Activated CD8-positive, alpha-beta memory T cell treated with anti-CD3 and anti-CD28 coated beads, Interleukin-2, amount 50 U/mL, for 24 hours (primary cell): Measurements from ENCODE around the gene BAHD1.
A peak's percentile ranks its signal among the peaks of the same experiment; 100 is the strongest.

ENCODE experiments used
- DNase-seq: peaks from one replicate; pipeline ENCODE4 v3.0.0-alpha.2; 2020; ENCODE audit errors: extremely low read depth

The BAHD1 gene

DNA sequence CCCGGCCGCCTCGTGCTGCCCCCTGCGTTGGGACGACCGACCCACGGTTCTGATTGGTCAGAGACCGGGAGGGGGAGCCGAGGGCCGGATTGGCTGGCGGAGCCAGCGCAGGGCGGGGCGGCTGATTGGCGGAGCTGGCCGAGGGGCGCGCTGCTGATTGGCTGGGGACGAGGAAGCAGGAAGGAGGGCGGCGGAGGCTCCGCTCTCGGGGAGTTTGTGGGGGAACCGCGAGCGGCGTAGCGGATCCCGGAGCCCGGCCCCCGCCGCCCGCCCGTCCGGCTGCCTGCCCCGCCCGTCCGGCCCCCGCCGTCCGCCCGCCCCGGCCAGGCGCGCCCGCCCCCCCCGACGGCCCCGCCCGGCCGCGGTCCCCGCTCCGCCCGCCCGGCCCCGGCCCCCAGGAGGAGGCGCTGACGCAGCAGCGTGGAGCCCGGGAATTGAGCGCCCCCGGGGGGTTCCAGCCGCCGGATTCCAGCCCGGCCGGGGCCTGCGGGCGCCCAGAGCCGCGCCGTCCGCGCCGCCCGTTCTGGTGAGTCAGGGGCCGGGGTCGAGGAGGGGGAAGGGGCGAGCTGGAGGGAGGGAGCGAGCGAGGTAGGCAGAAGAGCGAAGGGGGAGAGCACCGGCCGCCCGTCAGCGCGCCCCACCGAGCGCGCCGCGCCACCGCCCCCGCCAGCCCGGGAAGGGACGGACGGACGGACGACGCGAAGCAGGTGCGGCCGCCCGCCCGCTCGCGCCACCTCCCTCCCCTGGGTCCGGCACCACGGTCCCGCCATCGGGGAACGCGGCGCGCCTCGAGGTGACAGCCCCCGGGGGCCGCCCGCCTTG is at the start of gene BAHD1:
Gene BAHD1 (plus strand): TSS at position 211 of the 822 bp plus-strand sequence. CDS start 17,512 bp downstream, outside the sequence.
- DNase-seq: peak; percentile 93

DNA sequence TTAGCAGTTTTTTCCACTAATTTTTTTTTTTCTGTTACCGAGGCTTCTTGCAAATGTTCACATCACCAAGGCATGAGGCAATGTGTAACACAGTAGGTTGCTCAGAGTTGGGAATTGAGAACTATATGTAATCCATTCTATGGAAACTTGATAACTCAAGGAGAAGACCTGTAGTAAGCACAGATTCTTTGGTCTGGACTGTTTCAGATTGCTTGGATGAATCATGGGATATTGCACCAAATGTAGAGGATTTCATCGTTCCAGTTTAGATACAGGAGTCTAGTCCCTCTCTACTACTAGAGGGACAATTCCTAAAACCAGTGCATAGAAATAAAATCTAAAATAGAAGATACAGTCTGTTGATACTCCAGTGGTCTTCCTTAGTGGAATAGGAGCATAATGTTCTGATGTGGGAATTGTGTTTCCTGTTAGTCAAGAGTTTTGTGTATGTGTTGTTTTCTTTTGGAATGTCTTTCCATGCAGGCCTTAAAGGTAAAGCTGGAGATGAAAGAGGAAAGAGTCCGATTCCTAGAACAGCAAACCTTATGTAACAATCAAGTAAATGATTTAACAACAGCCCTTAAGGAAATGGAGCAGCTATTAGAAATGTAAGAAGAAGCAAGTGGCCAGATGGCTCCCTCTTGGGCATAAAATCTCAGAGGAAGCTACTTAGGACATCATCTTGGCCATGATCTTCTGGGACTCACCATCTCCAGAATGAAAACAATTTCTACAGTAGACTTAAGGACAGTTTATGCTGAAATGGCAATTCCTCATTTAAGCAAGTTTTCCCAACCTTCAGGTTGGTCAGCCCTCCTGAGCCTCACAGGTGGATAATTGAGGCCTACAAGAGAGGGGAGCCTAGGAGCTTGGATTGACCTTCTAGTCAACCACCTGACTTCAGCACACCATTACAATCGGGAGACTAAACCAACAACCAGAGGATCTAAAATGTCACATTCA is 47.5 kb upstream of the BAHD1 start:
- no peak for DNase-seq

DNA sequence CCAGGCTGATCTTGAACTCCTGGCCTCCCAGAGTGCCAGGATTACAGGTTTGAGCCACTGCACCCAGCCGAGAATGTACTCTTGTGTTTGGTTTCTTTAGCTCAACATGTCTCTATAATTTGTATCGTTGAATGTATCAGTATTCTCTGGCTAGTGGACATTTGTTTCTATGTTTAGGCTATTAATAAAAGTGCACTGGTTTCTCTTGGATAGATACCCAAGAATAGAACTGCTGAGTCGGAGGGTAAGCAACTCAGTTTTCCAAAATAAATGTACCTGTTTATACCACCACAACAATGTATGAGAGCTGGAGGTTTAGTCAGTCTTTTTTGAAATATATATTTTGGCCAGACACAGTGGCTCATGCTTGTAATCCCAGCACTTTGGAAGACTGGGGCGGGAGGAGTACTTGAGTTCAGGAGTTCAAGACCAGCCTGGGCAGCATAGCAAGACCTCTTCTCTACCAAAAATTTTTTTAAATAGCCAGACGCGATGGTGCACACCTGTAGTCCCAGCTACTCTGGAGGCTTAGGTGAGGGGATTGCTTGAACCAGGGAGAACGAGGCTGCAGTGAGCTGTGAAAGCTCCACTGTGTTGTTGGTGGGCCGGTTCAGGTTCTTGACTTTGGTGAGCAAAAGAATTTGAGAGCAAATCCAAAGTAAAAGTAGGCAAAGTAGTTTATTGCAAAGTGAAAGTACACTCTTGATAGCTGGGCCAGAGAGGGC is 42.9 kb upstream of the BAHD1 start:
- no peak for DNase-seq

DNA sequence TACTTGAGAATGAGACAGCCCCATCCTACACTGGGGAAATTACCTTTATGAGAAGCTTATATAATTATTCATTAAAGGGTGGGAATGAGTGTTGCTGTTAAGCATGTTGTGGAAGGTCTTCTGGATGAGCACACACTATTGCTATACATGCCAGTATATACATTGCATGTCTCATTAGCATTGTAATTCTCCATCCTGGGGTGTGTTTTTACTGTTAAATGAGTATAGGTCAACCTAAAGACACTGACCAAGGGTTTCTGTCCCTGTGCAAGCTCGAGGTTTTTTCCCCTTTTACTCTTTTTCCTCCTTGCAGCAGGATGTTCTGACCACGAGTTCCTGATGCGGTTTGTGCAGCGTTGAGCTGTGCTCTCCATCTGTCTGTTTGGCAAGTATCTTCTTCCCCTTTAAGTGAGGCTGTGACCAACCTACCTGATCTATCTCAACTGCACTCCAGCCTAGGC is 42.3 kb upstream of the BAHD1 start:
- no peak for DNase-seq

DNA sequence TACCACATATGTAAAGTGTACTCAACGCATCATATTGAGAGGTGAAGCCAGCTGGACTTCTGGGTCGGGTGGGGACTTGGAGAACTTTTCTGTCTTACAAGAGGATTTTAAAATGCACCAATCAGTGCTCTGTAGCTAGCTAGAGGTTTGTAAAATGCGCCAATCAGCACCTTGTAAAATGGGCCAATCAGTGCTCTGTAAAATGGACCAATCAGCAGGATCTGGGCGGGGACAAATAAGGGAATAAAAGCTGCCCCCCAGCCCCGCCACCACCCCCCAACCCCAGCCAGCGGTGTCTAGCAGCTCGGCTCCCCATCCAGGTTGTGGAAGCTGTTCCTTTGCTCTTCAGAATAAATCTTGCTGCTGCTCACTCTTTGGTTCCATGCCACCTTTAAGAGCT is 41.4 kb upstream of the BAHD1 start:
- DNase-seq: no peak

DNA sequence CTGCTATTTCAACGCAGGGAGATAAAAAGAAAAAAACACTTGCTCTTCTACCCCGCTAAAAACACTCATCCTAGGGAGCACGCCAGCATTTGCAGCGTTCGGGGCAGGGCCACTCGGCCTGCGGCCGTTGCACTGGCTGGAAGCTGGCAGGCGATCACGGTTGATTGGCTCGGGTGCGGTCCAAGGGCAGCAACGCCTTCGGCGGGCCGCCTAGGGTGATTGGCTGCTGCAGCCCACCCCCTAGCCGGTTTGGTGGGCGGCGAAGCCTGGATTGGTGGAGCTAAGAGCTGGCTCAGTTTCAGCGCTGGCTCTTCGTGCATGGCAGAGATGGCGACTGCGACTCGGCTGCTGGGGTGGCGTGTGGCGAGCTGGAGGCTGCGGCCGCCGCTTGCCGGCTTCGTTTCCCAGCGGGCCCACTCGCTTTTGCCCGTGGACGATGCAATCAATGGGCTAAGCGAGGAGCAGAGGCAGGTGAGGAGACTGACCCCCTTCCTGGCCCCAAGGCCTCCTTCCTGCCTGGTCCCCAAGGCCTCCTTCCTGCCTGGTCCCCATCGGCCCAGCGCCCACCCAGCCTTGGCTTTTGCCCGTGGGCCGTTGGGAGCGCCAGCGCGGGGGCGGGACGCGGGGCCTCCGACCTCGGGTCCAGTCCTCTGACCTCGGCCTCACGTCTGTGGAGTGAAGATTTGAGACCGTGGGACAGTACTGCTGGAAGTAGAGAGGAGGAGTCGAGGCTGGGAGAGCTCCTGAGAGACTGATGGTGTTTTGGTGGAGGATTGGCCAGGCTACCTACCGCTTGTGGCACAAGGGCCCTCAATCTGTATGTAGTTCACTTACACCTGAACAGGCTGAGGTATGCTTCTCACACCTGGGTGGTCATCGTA is 35.0 kb upstream of the BAHD1 start, which contains the start of gene IVD:
Gene IVD (plus strand): TSS at position 295 of the 881 bp plus-strand sequence. CDS start 33 bp downstream, at position 328.
- peak; percentile 90 for DNase-seq

DNA sequence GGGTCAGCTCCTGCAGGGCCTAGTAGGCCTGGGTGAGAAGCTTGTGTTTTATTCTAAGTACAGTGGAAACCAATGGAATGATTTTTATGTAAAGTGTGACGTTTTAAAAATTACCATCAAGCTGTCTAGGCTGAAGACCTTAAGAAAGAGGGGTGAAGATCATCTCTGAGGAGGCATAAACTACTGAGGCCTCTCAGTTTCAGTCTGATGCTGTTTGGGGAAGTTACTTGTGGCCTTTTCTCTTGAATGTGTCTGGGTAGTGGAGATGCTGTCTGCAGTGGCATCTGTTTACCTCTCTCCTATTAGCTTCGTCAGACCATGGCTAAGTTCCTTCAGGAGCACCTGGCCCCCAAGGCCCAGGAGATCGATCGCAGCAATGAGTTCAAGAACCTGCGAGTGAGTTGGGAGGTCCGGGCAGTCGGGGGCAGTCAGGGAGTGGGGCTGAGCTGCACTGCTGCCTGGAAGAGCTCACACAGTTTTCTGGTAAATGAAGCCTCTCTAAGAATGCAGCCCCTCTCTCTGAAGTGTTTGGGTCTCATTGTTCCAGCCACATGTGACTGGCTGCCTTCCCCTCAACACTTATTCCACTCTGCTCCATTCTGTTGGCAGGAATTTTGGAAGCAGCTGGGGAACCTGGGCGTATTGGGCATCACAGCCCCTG is 33.3 kb upstream of the BAHD1 start:
- no peak for DNase-seq

DNA sequence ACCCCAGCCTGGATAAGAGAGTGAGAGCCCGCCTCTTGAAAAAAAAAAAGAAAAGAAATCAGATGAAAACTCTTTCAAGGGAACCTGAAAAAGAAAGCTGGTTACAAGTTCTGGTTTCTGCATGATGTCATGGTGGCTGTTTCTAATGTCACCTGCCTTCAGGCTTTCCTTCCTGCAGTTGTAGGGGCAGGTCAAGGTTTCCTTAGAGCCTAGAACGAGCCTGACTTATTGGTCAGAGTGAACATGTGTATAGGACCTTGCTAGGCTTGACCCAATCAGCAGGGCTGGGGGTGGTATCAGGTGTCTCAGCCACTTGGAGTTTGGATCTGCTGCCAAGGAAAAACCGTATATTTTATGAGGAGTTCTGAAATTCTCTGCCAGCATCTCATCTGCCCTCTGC is 31.4 kb upstream of the BAHD1 start:
- DNase-seq: no peak

DNA sequence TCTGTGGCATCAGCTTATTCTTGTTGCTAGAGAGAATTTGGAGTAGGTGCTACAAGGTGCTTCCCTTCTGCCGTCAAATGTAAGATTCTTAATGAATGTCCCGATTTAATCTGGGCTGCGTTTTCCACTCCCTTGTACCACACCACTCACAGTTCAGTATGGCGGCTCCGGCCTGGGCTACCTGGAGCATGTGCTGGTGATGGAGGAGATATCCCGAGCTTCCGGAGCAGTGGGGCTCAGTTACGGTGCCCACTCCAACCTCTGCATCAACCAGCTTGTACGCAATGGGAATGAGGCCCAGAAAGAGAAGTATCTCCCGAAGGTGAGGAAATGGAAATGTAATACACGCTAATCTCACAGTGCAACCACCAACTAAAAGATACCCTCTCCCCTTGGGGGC is 30.3 kb upstream of the BAHD1 start:
- DNase-seq: no peak

DNA sequence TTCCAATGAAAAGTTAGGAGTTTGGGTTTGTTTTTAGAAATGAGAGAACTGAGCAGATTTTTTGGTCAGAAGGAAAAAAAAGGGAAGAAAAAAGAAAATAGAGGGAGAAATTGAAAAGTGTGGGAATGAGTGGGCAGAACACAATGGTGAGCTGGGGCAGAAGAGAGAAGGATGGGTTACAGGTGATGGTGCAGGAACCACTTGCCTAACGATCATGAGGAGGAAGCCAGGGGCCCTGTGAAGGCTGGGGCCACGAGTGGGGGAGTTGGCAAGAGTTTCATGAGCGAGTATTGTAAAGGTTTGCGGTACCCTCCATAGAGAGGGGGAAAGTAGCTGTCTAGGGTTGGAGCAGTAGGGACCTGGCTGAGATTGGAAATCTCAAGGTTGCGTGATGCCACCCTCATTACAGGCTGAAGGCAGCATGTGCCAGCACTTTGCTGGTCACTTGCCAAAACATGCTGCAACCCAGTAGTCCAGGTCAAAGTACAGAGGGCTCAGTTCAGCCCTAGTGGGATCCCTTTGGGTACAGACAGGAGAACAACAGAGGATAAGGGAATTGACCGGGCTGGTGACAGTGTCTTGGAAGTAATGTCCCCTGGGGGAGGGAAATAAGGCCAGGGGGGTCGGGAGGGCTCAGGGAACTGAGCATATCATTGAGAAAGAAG is 28.5 kb upstream of the BAHD1 start:
- no peak for DNase-seq

DNA sequence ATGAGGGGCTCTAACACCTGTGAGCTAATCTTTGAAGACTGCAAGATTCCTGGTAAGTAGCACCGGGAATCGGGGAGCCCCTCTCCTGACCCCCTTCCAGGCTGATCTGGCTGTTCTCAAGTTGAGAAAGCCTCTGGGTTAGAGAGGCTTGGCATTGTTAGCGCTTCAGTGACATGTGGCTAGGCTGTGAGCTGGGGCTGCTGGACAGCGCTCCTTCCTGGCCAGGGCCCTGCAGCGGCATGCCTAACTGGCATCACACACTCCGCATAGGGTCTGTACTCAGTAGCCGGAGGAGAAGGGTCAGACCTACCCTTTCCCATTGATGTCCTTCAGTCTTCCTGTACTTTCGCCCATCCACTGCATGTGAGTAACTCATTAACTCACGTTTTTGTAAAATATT is 27.7 kb upstream of the BAHD1 start:
- DNase-seq: no peak

DNA sequence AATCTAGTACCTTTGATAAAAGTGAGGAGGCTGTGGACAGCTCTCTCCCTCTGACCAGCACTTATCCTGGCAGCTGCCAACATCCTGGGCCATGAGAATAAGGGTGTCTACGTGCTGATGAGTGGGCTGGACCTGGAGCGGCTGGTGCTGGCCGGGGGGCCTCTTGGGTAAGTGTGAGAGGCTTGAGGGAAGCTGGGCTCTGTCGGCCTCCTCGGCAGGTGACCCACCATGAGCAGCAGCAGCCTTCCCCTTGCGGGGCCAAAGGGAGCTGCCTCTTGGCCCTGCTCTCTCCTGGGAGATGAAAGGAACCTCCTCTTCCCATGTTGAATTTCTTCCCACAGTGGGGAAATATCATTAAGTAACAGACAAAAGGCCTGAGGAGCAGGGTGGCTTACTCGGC is 25.9 kb upstream of the BAHD1 start:
- DNase-seq: no peak

DNA sequence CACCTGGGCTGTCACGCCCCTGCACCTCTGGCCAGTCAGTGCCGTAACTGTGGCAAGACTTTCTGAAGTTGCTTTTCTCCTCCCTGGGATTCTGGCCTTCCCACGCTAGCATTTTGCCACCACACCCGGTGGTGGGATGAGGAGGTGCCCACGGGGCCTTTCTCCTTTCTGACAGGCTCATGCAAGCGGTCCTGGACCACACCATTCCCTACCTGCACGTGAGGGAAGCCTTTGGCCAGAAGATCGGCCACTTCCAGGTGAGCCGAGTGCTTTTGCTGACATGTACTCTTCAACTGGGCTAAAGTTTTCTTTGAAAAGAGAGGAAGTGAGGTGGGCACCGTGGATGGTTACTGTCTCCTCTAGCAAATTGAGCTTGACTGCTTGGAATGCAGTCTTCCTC is 25.5 kb upstream of the BAHD1 start:
- DNase-seq: no peak

DNA sequence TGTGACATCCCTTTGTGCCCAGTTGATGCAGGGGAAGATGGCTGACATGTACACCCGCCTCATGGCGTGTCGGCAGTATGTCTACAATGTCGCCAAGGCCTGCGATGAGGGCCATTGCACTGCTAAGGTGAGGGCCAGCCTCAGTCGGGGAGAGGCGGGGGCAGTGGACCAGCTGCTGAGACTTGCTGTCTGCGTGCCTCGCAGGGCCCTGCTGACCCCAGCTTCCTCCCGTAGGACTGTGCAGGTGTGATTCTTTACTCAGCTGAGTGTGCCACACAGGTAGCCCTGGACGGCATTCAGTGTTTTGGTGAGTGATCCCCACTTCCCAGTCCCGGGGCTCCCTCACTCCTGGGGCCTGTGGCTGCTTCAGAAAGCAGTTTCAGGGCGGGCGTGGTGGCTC is 24.7 kb upstream of the BAHD1 start:
- DNase-seq: no peak

DNA sequence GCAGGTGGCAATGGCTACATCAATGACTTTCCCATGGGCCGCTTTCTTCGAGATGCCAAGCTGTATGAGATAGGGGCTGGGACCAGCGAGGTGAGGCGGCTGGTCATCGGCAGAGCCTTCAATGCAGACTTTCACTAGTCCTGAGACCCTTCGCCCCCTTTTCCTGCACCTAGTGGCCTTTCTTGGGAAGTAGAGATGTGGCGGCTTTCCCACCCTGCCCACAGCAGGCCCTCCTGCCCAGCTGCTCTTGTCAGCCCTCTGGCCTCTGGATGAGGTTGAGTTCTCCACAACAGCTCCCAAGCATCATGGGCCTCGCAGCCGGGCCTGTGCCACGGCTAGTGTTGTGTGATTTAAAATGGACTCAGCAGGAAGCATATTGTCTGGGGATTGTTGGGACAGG is 22.6 kb upstream of the BAHD1 start:
- no peak for DNase-seq

DNA sequence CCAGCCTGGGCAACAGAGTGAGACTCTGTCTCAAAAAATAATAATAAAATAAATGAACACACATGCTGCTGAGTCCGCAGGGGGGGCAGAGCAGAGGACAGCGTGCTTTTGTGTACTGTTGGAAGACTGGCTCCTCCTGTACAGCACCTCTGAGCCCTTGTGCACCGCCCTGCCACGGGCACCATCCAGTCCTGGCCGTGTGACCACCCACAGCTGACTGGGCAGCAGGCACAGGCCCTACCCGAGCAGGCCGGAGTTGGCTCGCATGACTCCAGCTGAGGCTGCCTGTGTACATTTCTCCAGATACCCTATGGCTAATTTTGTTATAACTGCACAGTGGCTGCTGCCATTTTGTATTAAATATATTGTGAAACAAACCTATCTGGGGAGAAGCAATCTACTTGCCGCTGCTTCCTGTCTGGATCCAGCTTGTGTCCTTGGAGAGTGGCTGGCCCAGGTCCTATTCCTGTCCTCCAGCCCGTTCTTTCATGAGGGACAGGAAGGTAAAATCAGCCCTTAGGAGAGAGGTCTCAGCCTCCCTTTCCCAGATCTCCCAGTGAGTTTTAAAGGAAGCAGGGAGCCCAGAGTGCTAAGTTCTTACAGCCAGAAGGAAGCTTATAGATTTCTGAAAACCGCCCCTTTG is 20.6 kb upstream of the BAHD1 start:
- DNase-seq: no peak

DNA sequence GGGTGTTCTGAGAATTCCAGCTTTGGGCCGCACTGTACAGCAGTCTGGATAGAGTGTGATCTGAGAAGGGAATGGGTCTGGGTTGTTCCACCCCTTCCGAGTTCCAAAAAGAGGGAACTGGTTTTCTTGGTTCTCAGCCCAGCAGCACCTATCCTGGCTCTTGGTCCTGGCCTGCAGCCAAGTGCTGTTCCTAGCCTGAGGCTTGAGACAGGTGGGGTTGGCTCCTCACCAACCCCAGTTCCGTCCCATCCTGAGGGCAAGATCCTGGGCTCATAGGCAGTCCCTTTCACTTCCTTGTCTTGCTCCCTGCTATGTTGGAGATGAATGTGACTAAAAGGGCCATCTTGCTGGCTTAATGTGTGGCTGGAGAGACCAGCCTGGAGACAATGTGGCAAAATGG is 20.0 kb upstream of the BAHD1 start:
- no peak for DNase-seq

DNA sequence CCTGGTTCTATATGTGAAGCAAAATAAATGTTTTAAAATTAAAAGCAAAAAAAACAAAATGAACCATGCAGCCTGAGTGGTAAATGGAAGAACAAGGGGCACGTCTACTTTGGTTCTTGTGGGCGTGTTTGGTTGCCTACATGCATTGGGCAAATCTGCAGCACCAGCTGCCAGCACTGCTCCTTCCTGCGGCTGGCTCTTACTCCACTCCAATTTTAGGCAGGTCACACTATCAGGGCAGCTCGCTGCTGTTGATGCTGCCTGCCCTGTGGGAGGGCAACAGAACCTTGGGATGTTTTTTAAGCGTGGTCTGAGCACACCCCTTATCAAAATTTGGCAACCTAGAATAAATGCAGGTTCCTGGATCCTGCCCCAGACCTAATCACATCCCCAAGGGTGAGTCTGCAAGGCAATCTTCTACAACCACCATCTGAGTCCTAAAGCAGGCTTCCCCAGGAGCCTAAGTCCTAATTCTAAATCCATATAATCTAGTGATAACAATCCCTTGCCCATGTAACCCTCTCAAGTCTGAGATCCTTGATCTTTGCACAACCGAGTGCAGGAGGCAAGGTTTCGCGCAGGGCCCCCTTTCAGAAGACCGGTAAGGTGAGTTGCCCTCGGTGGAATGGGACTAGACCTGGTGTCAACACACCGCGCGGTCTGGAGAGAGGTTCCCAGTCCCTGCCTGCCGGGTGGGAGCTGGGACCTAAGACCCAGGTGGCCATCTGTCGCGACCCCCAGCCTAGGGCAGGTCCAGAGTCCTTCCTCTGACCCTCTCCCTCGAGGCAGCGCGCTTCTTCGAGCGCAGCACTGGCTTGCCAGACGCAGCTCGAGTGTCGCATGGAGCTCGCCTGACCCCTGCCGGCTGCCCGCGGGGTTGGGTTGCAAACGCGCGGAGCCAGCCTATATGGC is 19.3 kb upstream of the BAHD1 start:
- peak; percentile 37 for DNase-seq
